ENCODE measurements around the gene FBXW11.

Gene FBXW11

GRCh38 chr5:171865471-171865870, 141.0 kb downstream of the FBXW11 start:
- H3K27me3 Mint-ChIP-seq: no peaks in the 10 kb centered on the region
- no peaks in the 10 kb centered on the region for H3K9me3 Mint-ChIP-seq

GRCh38 chr5:171863935-171864334, 142.5 kb downstream of the FBXW11 start:
- no peak overlapping the region for H3K27ac Mint-ChIP-seq
- no peak overlapping the region for H3K4me3 Mint-ChIP-seq
- H3K4me1 Mint-ChIP-seq (ENCODE audit: low read depth): peaks cover 17% of the 10 kb centered on the region
- H3K27me3 Mint-ChIP-seq: no peaks in the 10 kb centered on the region
- H3K36me3 Mint-ChIP-seq (ENCODE audit: low read depth): peaks cover 77% of the 10 kb centered on the region
- intact Hi-C loops (cut with micrococcal nuclease): no loop called here
- H3K9me3 Mint-ChIP-seq: no peaks in the 10 kb centered on the region

More at GRCh38 chr5:171865471-171865870, 141.0 kb downstream of the FBXW11 start:
- peaks cover 24% of the 10 kb centered on the region for H3K4me1 Mint-ChIP-seq (ENCODE audit: low read depth)
- intact Hi-C loops (cut with micrococcal nuclease): no loop called here
- no peak overlapping the region for H3K27ac Mint-ChIP-seq
- no peak overlapping the region for H3K4me3 Mint-ChIP-seq
- H3K36me3 Mint-ChIP-seq (ENCODE audit: low read depth): peaks cover 85% of the 10 kb centered on the region

GRCh38 chr5:171862624-171863023, 143.8 kb downstream of the FBXW11 start:
- intact Hi-C loops (cut with micrococcal nuclease): no loop called here
- H3K27ac Mint-ChIP-seq: no peak overlapping the region
- peaks cover 22% of the 10 kb centered on the region for H3K4me1 Mint-ChIP-seq (ENCODE audit: low read depth)
- H3K4me3 Mint-ChIP-seq: no peak overlapping the region
- peaks cover 77% of the 10 kb centered on the region for H3K36me3 Mint-ChIP-seq (ENCODE audit: low read depth)
- H3K9me3 Mint-ChIP-seq: no peaks in the 10 kb centered on the region
- H3K27me3 Mint-ChIP-seq: no peaks in the 10 kb centered on the region

GRCh38 chr5:171861381-171861780, 145.1 kb downstream of the FBXW11 start:
- Mint-ChIP-seq H3K9me3 (no peaks in the 10 kb centered on the region), H3K4me3 (no peak overlapping the region), H3K4me1 (ENCODE audit: low read depth) (peaks cover 27% of the 10 kb centered on the region), H3K27ac (no peak overlapping the region), H3K27me3 (no peaks in the 10 kb centered on the region), H3K36me3 (ENCODE audit: low read depth) (peaks cover 70% of the 10 kb centered on the region)
- intact Hi-C loops (cut with micrococcal nuclease): no loop called here

GRCh38 chr5:171858303-171858702, 148.1 kb downstream of the FBXW11 start:
- Mint-ChIP-seq H3K9me3 (no peaks in the 10 kb centered on the region), H3K4me1 (ENCODE audit: low read depth) (peaks cover 49% of the 10 kb centered on the region), H3K27me3 (no peaks in the 10 kb centered on the region), H3K4me3 (no peak overlapping the region), H3K36me3 (ENCODE audit: low read depth) (peaks cover 49% of the 10 kb centered on the region), H3K27ac (no peak overlapping the region)
- intact Hi-C loops (cut with micrococcal nuclease): loop anchor here (10.0 kb wide), 1 partner anchor 234 kb away; no protein-coding TSS in a partner anchor

GRCh38 chr5:171857489-171857876, 149.0 kb downstream of the FBXW11 start:
- Mint-ChIP-seq H3K36me3 (ENCODE audit: low read depth) (peaks cover 41% of the 10 kb centered on the region), H3K4me3 (no peak overlapping the region), H3K27me3 (no peaks in the 10 kb centered on the region), H3K27ac (no peak overlapping the region), H3K4me1 (ENCODE audit: low read depth) (peaks cover 55% of the 10 kb centered on the region), H3K9me3 (no peaks in the 10 kb centered on the region)
- intact Hi-C loops (cut with micrococcal nuclease): loop anchor here (10.0 kb wide), 1 partner anchor 233 kb away; no protein-coding TSS in a partner anchor

GRCh38 chr5:171855798-171856763, 150.4 kb downstream of the FBXW11 start:
- Mint-ChIP-seq H3K27me3 (no peaks in the 10 kb centered on the region), H3K4me1 (ENCODE audit: low read depth) (peaks cover 61% of the 10 kb centered on the region), H3K36me3 (ENCODE audit: low read depth) (peaks cover 32% of the 10 kb centered on the region), H3K4me3 (no peak overlapping the region), H3K9me3 (no peaks in the 10 kb centered on the region), H3K27ac (no peak overlapping the region)
- intact Hi-C loops (cut with micrococcal nuclease): loop anchor here (10.0 kb wide), 1 partner anchor 231 kb away; no protein-coding TSS in a partner anchor

- H3K27ac Mint-ChIP-seq: no peak overlapping the region
- no peak overlapping the region for H3K4me3 Mint-ChIP-seq
- intact Hi-C loops (cut with micrococcal nuclease): loop anchor here (10.0 kb wide), 1 partner anchor 230 kb away; no protein-coding TSS in a partner anchor
- H3K27me3 Mint-ChIP-seq: no peaks in the 10 kb centered on the region
- H3K4me1 Mint-ChIP-seq (ENCODE audit: low read depth): peaks cover 61% of the 10 kb centered on the region
- no peaks in the 10 kb centered on the region for H3K9me3 Mint-ChIP-seq
- H3K36me3 Mint-ChIP-seq (ENCODE audit: low read depth): peaks cover 24% of the 10 kb centered on the region
Measured at GRCh38 chr5:171855265-171855664, 151.2 kb downstream of the FBXW11 start.

GRCh38 chr5:171852255-171852681, 154.2 kb downstream of the FBXW11 start:
- Mint-ChIP-seq H3K9me3 (no peaks in the 10 kb centered on the region), H3K27ac (peak overlapping the region; percentile 75), H3K36me3 (ENCODE audit: low read depth) (peaks cover 13% of the 10 kb centered on the region), H3K4me3 (peak overlapping the region; percentile 23), H3K4me1 (ENCODE audit: low read depth) (peaks cover 47% of the 10 kb centered on the region), H3K27me3 (no peaks in the 10 kb centered on the region)
- intact Hi-C loops (cut with micrococcal nuclease): loop anchor here (10.0 kb wide), 1 partner anchor 227 kb away; no protein-coding TSS in a partner anchor

GRCh38 chr5:171851251-171851650, 155.2 kb downstream of the FBXW11 start:
- intact Hi-C loops (cut with micrococcal nuclease): loop anchor here (10.0 kb wide), 1 partner anchor 226 kb away; no protein-coding TSS in a partner anchor
- Mint-ChIP-seq H3K27me3 (no peaks in the 10 kb centered on the region), H3K27ac (no peak overlapping the region), H3K4me3 (no peak overlapping the region), H3K9me3 (no peaks in the 10 kb centered on the region), H3K4me1 (ENCODE audit: low read depth) (peaks cover 39% of the 10 kb centered on the region), H3K36me3 (ENCODE audit: low read depth) (peaks cover 11% of the 10 kb centered on the region)

- Mint-ChIP-seq H3K36me3 (ENCODE audit: low read depth) (peaks cover 11% of the 10 kb centered on the region), H3K27me3 (no peaks in the 10 kb centered on the region), H3K27ac (no peak overlapping the region), H3K9me3 (no peaks in the 10 kb centered on the region), H3K4me3 (no peak overlapping the region), H3K4me1 (ENCODE audit: low read depth) (peaks cover 36% of the 10 kb centered on the region)
- intact Hi-C loops (cut with micrococcal nuclease): loop anchor here (10.0 kb wide), 1 partner anchor 226 kb away; no protein-coding TSS in a partner anchor
Measured at GRCh38 chr5:171850324-171850947, 156.0 kb downstream of the FBXW11 start.

GRCh38 chr5:171849585-171850323, 156.7 kb downstream of the FBXW11 start:
- no peaks in the 10 kb centered on the region for H3K27me3 Mint-ChIP-seq
- H3K36me3 Mint-ChIP-seq (ENCODE audit: low read depth): peaks cover 11% of the 10 kb centered on the region
- H3K27ac Mint-ChIP-seq: no peak overlapping the region
- peaks cover 37% of the 10 kb centered on the region for H3K4me1 Mint-ChIP-seq (ENCODE audit: low read depth)
- no peaks in the 10 kb centered on the region for H3K9me3 Mint-ChIP-seq
- H3K4me3 Mint-ChIP-seq: no peak overlapping the region
- intact Hi-C loops (cut with micrococcal nuclease): loop anchor here (10.0 kb wide), 2 partner anchors 225 to 365 kb away; no protein-coding TSS in a partner anchor

GRCh38 chr5:171848911-171849520, 157.4 kb downstream of the FBXW11 start:
- intact Hi-C loops (cut with micrococcal nuclease): loop anchor here (10.0 kb wide), 1 partner anchor 364 kb away; no protein-coding TSS in a partner anchor
- no peak overlapping the region for H3K27ac Mint-ChIP-seq
- H3K36me3 Mint-ChIP-seq (ENCODE audit: low read depth): peaks cover 11% of the 10 kb centered on the region
- no peaks in the 10 kb centered on the region for H3K9me3 Mint-ChIP-seq
- H3K4me3 Mint-ChIP-seq: no peak overlapping the region
- H3K27me3 Mint-ChIP-seq: no peaks in the 10 kb centered on the region
- peaks cover 30% of the 10 kb centered on the region for H3K4me1 Mint-ChIP-seq (ENCODE audit: low read depth)

All from dendritic cell treated with granulocyte-macrophage colony-stimulating factor and Interleukin-4, amounts not matched to agents 40 ng/mL and 50 ng/mL, for 4 days (primary cell).